HG02870 (cell line): ENCODE results near the gene NSD1.
"Not testable (repeated sequence)": the region's sequence is repeated elsewhere in the genome, so short reads cannot be mapped to it uniquely, and the experiment has no call there.

ENCODE experiments used
- ATAC-seq: cut with Tn5 transposase; IDR thresholded peaks from one replicate; pipeline ENCODE4 v1.9.1; 2021; ENCODE audit warnings: mild to moderate bottlenecking, moderate library complexity; ENCODE audit not compliant: unreplicated experiment

NSD1 gene

DNA sequence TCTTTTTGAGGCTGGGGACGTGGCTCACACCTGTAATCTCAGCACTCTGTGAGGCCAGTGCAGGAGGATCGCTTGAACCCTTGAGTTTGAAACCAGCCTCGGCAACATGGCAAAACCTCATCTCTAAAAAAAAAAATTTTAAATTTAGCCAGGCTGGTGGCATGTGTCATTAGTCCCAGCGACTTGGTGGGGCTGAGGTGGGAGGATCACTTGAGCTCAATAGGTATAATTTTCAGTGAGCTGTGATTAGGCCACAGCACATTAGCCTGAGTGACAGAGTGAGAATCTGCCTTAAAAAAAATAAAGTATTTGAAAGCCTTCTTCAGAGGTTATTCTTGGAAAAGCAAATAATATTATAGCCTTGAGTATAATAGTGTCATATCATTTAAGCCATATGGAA lies 41.8 kb downstream of the NSD1 start:
- no peak for ATAC-seq

DNA sequence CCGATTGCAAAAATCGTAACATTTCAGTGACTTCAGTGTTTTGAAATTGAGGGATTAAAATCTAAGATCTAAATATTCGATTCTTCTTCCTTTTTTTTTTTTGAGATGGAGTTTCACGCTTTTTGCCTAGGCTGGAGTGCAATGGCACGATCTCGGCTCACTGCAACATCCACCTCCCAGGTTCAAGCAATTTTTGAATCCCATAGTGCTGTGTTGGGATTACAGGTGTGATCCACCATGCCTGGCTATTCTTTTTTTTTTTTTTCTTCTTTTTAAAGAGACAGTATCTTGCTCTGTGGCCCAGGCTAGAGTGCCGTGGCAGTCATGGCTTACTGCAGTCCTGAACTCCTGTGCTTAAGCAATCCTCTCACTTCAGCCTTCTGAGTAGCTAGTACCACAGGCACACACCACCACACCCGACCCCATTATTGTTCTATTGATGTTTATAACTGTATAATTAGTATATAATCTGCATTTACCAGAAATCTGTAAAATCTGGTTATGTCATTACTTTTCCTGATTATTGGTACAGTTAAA lies 42.7 kb downstream of the NSD1 start:
- no peak for ATAC-seq

DNA sequence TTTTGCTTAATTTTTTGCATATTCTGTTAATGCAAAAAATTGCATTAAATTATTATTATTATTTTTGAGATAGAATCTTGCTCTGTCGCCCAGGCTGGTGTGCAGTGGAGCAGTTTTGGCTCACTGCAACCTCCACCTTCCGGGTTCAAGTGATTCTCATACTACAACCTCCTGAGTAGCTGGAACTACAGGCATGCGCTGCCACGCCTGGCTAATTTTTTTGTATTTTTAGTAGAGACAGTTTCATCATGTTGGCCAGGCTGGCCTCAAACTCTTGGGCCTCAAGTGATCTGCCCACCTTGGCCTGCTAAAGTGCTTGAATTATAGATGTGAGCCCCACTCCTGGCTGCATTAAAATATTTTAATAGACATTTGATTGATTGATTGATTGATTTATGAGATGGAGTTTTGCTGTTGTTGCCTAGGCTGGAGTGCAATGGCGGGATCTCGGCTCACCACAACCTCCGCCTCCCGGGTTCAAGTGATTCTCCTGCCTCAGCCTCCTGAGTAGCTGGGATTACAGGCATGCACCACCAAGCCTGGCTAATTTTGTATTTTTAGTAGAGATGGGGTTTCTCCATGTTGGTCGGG lies 44.4 kb downstream of the NSD1 start:
- ATAC-seq, result not testable (repeated sequence)

DNA sequence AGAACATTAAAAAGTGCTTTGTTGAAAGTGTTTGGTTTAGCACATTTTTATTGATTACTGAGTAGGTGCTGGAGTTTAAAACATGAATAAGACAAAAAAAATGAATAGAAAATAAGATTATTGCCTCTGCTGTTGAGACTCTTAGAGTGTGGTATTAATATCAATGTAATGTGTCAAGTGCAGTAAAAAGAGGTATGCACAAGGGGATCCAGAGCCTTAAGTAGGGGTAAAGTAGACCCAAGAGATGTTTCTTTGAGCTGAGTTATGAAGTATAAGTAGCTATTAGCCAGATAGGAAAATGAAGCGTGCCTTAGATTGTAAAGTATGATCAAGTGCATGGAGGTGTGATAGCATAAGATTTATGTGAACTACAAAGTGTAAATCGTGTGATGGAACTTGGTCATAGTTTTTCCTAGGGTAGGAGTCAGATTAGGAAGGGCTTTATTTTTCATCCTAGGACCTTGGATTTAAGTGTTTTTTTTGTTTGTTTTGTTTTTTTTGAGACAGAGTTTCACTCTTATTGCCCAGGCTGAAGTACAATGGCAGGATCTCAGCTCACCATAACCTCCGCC lies 45.2 kb downstream of the NSD1 start:
- ATAC-seq, result no peak

DNA sequence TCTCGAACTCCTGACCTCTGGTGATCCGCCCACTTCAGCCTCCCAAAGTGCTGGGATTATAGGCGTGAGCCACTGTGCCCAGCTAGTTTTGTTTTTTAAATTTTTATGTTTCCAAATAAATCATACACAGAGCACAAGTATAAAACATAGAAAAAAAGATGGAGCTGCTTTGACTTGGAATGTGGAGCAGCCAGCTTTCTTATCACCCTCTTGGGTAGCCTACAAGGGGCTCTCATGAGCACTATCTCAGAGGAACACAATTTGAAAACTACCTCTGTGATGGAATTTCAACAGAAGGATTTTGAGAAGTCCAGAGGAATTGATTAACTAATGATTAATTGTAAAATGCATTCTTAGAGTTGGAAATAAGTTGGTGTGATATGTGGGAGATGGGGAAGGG lies 45.9 kb downstream of the NSD1 start:
- no peak for ATAC-seq

DNA sequence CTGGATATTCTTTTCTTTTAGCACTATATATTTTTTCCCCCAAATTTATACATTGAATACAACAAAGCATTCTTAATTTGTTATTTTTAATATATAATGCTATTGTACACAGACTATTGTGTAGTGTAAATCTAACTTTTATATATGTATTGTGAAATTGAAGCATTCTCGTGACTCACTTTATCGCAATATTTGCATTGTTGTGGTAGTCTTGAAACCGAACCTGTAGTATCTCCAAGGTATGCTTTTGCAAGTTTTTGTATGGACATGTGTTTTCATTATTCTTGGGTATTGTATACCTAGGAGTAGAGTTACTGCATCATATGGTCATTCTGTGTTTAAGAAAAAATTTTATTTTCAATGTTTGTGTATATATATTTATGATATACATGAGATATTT lies 49.6 kb downstream of the NSD1 start:
- no peak for ATAC-seq

DNA sequence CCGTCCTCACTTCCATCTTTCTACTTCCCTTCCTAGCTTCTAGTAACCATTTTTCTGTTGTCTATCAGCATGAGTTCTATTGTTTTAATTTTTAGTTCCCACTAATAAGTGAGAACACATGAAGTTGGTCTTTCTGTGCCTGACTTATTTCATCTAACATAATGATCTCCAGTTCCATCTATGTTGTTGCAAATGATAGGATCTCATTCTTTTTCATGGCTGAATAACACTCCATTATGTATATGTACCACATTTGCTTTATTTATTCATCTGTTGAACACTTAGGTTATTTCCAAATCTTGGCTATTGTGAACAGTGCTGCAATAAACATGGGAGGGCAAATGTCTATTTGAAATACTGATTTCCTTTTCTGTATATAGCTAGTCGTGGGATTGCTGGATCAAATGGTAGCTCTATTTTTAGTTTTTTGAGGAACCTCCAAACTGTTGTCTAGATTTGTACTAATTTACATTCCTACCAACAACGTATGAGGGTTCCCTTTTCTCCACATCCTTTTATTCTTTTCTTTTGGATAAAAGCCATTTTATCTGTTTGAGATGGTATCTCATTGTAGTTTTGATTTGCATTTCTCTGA lies 50.3 kb downstream of the NSD1 start:
- no peak for ATAC-seq

DNA sequence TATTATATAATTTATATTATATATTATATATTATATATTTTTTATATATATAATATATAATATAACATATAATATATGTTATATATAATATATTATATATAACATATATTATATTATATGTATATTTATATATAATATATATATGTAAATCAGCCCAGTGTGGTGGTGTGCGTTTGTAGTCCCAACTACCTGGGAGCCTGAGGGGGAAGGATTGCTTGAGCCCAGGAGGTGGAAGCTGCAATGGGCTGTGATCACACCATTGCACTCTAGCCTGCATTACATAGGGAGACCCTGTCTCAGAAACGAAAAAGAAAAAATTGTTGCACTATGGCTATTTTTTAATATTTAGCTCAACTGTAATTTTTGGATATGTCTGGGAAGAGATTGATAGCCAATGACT lies 52.4 kb downstream of the NSD1 start:
- no peak for ATAC-seq

DNA sequence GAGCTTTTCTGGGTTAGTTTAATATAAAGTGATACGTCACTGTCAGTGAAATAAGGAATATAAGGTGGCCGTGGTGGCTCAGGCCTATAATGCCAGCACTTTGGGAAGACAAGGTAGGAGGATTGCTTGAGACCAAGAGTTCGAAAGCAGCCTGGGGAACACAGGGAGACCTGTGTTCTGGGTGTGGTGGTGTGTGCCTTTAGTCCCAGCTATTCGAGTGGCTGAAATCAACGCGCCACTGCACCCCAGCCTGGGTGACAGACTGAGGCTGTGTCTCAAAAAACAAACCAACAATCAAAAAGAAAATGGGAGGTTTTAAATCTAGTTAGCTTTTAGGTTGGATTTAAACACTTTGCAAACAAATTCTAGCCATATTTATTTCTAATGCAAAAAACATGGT lies 53.1 kb downstream of the NSD1 start:
- ATAC-seq, result no peak

DNA sequence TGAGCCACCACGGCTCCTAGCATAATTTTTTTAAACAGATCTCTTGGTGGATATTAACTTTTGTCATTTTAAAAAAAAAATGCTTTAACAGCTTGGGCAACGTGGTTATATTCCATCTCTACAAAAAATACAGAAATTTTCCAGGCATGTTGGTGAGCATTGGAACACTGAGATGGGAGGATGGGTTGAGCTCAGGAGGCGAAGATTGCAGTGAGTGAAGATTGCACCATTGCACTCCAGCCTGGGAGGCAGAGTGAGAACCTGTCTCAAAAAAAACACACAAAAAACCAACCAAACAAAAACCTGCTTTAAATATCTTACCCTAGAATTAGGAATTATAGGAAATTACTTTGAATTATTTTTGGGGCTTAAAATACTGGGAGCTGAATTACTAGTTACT lies 55.2 kb downstream of the NSD1 start:
- no peak for ATAC-seq

DNA sequence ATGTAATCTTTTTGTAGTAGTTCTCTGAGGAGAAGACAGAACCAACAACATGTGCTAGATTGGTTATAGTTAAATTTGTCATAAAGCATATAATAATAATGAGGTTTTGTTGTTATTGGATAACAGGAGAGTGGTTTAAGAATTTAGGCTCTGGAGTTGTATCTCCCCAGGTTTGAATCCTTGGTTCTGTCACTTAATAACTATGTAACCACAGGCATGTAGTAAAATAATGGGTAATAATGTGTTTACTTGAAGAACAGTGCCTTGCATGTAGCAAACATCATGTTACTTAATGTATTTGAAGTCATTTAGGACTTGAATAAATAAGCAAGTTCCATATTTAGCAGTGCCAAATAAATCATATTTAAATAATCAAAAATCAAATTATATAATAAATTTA lies 55.8 kb downstream of the NSD1 start:
- no peak for ATAC-seq

DNA sequence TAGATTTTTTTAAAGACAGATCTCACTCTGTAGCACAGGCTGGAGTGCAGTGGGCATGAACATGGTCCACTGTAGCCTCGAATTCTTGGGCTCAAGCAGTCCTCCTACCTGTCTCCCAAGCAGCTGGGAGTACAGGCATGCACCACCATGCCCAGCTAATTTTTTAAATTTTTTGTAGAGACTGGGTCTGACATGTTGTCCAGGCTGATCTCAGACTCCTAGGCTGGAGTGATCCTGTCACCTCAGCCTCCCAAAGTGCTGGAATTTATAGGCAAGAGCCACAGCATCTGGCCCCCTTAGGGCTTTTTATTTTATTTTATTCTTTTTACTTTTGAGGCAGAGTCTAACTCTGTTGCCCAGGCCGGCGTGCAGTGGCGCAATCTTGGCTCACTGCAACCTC lies 56.4 kb downstream of the NSD1 start:
- no peak for ATAC-seq

DNA sequence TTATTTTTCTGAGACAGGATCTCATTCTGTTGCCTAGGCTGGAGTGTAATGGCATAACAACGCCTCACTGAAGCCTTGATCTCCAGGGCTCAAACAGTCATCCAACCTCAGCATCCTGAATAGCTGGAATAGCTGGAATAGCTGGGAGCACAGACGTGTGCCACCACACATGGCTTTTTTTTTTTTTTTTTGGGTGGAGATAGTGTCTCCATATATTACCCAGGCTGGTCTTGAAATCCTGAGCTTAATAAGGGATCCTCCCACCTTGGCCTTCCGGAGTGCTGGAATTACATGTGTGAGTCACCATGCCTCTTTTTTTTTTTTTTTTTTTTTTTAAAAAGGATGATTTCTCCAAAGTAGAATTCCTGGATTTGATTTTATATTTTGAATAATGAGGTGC lies 60.7 kb downstream of the NSD1 start:
- no peak for ATAC-seq

DNA sequence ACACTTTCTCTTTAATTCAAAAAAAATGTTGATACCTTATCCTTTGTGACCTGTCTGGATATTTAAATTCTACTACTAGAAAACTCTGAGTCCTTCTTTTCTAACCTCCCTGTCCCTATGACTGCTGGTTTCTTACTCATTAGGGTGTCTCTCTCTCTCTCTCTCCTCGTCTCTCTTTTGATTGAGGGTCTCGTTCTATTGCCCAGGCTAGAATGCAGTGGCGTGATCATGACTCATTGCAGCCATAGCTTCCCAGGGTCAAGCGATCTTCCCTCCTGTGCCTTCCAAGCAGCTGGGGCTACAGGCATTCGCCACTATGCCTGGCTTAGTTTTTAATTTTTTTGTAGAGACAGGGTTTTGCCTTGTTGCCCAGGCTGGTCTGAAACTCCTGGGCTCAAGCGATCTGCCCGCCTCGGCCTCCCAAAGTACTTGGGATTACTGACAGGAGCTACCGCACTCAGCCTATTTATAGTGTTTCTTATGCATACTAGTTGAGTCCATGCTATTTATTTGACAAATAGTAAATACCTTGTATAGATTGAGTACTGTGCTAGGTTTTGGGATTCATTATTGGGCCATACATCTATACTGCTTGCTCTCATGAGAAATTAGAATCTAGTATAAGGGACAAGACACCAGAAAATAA lies 61.9 kb downstream of the NSD1 start:
- ATAC-seq, result no peak

DNA sequence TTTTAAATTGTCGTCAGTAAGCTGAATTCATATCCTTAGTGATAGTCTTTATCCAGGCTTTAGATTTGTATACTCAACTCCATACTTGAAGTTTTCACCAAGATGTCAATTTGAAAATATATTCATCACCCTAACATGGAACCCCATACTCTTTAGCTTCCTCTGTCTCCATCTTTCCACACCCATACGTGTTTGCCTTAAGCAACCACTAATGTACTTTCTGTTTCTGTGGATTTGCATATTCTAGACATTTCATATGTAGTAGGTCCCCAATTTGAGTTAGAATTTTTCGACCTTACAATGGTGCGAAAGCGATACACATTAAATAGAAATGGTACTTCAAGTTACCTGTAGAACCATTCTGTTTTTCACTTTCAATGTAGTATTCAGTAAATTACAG lies 65.2 kb downstream of the NSD1 start:
- no peak for ATAC-seq

DNA sequence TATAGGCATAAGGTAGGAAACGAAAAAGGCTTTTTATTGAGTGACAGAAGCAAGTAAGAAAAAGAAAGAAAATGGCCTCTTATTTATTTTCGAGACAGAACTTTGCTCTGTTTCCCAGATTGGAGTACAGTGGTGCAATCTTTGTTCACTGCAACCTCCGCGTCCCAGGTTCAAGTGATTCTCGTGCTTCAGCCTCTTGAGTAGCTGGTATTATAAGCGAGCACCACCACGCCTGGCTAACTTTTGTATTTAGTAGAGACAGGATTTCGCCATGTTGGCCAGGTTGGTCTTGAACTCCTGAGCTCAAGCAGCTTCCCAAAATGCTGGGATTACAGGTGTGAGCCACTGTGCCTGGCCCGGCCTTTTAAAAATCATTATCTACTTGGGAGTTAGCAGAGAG lies 70.7 kb downstream of the NSD1 start:
- no peak for ATAC-seq

DNA sequence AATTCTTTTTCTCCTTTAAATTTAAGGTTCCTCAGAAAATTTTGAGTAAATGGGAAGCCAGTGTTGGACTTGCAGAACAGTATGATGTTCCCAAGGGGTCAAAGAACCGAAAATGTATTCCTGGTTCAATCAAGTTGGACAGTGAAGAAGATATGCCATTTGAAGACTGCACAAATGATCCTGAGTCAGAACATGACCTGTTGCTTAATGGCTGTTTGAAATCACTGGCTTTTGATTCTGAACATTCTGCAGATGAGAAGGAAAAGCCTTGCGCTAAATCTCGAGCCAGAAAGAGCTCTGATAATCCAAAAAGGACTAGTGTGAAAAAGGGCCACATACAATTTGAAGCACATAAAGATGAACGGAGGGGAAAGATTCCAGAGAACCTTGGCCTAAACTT lies 76.0 kb downstream of the NSD1 start:
- no peak for ATAC-seq

DNA sequence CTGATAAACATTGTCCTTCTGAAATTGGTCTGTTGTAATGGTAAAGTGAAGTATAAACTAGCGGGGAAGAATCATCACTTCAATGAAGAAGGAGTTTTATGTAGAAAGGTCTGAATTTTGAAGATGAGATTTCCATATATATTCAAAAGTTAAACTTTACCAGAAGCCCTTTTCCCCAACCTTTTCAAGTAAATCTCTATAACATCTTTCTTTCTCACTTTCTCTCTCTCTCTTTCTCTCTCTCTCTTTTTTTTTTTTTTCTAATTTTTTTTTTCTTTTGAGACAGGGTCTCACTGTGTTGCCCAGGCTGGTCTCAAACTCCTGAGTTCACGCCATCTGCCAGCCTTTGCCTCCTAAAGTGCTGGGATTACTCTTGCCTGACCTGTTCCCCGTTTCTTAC lies 78.7 kb downstream of the NSD1 start:
- no peak for ATAC-seq

DNA sequence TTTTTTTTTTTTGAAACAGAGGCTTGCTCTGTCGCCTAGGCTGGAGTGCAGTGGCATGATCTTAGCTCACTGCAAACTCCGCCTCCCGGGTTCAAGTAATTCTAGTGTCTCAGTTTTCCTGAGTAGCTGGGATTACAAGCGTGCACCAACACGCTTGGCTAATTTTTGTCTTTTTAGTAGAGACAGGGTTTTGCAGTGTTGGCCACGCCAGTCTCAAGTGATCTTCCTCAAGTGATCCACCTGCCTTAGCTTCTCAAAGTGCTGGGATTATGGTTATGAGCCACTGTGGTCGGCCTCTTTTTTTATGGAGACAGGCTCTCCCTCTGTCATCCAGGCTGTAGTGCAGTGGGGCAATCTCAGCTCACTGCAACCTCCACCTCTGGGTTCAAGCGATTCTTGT lies 87.0 kb downstream of the NSD1 start:
- no peak for ATAC-seq

DNA sequence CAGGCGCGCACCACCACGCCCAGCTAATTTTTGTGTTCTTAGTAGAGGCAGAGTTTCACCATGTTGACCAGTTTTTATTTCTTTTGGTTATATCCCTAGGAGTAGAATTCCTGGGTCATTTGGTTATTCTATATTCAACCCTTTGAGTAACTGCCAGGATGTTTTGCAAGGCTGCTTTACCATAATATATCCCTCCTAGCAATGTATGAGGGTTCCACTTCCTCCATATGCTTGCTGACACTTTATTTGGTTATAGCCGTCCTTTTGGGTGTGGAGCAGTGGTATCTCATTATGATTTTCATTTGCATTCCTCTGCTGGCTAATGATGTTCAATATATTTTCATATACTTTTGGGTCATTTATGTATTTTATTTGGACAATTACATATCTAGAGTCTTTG lies 88.7 kb downstream of the NSD1 start:
- no peak for ATAC-seq

DNA sequence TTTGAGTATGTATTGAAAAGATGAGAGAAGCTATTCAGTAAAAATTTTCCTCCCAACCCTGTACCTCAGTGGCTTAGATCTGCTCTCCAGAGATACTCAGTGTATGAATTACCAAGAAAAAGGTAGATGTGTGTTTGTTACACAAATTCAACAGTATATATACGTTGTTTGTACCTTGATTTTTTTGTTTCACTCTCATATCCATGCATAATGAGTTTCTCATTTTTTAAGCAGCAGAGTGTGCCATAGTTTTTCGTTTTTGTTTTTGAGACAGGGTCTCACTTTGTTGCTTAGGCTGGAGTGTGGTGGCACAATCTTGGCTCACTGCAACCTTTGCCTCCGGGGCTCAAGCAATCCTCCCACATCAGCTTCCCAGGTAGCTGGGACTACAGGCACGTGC lies 92.2 kb downstream of the NSD1 start:
- ATAC-seq, result no peak

DNA sequence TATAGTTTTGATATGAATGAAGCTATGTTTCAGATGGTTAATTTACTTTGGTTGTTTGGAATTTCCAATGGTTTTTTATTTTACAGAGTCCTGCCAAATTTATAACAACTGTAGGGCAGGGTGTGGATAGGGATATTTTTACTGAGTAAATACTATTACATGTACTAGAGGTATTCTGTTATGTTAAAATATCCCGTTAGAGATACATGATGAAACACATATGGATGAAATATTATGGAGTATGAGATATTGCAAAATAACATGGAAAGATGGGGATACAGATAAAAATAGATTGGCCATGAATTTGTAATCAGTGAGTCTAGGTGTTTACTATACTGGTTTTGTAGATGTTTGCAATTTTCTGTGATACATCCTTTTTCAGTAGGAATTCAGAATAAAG lies 93.3 kb downstream of the NSD1 start:
- ATAC-seq, result no peak
